Measurements from ENCODE around the gene GALNT2.

DNA sequence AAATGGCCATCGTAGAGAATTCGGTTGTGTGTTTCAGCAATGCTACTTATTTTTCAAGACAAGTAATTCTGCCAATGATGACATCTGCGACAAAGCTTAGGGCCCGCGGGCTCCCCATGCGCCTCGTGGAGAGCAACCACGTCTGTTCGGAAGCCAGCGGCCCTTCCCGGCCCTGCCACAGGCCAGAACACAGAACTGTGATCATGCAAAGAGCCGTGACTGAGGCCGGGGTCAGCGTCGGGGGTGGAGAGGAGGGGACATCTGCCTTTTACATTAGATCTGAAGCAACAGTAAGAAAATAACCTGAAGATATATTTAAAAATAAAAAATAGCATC is 255.4 kb downstream of the GALNT2 start:
- TF ChIP-seq RCOR1 (IDR thresholded peaks at IDR 0.05; ENCODE audit: low read length) = no peak
- TF ChIP-seq, protein P1, sequence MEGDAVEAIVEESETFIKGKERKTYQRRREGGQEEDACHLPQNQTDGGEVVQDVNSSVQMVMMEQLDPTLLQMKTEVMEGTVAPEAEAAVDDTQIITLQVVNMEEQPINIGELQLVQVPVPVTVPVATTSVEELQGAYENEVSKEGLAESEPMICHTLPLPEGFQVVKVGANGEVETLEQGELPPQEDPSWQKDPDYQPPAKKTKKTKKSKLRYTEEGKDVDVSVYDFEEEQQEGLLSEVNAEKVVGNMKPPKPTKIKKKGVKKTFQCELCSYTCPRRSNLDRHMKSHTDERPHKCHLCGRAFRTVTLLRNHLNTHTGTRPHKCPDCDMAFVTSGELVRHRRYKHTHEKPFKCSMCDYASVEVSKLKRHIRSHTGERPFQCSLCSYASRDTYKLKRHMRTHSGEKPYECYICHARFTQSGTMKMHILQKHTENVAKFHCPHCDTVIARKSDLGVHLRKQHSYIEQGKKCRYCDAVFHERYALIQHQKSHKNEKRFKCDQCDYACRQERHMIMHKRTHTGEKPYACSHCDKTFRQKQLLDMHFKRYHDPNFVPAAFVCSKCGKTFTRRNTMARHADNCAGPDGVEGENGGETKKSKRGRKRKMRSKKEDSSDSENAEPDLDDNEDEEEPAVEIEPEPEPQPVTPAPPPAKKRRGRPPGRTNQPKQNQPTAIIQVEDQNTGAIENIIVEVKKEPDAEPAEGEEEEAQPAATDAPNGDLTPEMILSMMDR (IDR thresholded peaks at IDR 0.05) = no peak
- TF ChIP-seq SIN3A (IDR thresholded peaks at IDR 0.05; ENCODE audit: borderline replicate concordance, low read depth, low read length) = no peak
- no peak for TF ChIP-seq NFIC (IDR thresholded peaks at IDR 0.05; ENCODE audit: borderline replicate concordance)
- TF ChIP-seq, protein P2, sequence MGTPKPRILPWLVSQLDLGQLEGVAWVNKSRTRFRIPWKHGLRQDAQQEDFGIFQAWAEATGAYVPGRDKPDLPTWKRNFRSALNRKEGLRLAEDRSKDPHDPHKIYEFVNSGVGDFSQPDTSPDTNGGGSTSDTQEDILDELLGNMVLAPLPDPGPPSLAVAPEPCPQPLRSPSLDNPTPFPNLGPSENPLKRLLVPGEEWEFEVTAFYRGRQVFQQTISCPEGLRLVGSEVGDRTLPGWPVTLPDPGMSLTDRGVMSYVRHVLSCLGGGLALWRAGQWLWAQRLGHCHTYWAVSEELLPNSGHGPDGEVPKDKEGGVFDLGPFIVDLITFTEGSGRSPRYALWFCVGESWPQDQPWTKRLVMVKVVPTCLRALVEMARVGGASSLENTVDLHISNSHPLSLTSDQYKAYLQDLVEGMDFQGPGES (IDR thresholded peaks at IDR 0.05; ENCODE audit: low read depth, low read length) = no peak
- TF ChIP-seq USF1 (IDR thresholded peaks at IDR 0.05; ENCODE audit: borderline replicate concordance, low read depth) = no peak
- TF ChIP-seq POLR2AphosphoS5 (IDR thresholded peaks at IDR 0.05; ENCODE audit: low read depth, low read length) = no peak
- no peak for TF ChIP-seq FOSL2 (IDR thresholded peaks at IDR 0.05; ENCODE audit: borderline replicate concordance, low read depth)
- TF ChIP-seq MAX (IDR thresholded peaks at IDR 0.05; ENCODE audit: low read depth) = no peak
- TF ChIP-seq REST (IDR thresholded peaks at IDR 0.05; ENCODE audit: low read depth, low read length) = no peak
- TF ChIP-seq, protein P3, sequence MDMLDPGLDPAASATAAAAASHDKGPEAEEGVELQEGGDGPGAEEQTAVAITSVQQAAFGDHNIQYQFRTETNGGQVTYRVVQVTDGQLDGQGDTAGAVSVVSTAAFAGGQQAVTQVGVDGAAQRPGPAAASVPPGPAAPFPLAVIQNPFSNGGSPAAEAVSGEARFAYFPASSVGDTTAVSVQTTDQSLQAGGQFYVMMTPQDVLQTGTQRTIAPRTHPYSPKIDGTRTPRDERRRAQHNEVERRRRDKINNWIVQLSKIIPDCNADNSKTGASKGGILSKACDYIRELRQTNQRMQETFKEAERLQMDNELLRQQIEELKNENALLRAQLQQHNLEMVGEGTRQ (IDR thresholded peaks at IDR 0.05; ENCODE audit: borderline replicate concordance, low read depth, low read length) = no peak
- TF ChIP-seq TAF1 (IDR thresholded peaks at IDR 0.05; ENCODE audit: borderline replicate concordance, low read depth, low read length) = no peak
- TF ChIP-seq CHD2 (IDR thresholded peaks at IDR 0.05; ENCODE audit: low read length, partially characterized antibody) = no peak
- no peak for TF ChIP-seq JUND (IDR thresholded peaks at IDR 0.05)
